Activated CD4-positive, CD25-positive, alpha-beta regulatory T cell treated with anti-CD3 and anti-CD28 coated beads, Interleukin-2, amount 50 U/mL, for 72 hours (primary cell): ENCODE measurements around the gene FAM185A.
"Not testable (repeated sequence)": the region's sequence is repeated elsewhere in the genome, so short reads cannot be mapped to it uniquely, and the experiment has no call there.

Experiments
- DNase-seq: peaks from one replicate; pipeline ENCODE4 v3.0.0; 2021

The FAM185A gene

GRCh38 chr7:102748605-102749444 lies at the start of gene FAM185A:
TSS of gene FAM185A (plus strand) at chr7:102748999. CDS start at chr7:102749208, 209 bp downstream.
- DNase-seq = peak; percentile 87

GRCh38 chr7:102713011-102713690 lies 35.6 kb upstream of the FAM185A start:
- peak; percentile 30 for DNase-seq

GRCh38 chr7:102713691-102714080 lies 35.1 kb upstream of the FAM185A start:
- not testable (repeated sequence) for DNase-seq

GRCh38 chr7:102714774-102715522 lies 33.9 kb upstream of the FAM185A start:
- DNase-seq = not testable (repeated sequence)

- DNase-seq = not testable (repeated sequence)
Measured at GRCh38 chr7:102715718-102716117, 33.1 kb upstream of the FAM185A start.

- DNase-seq = not testable (repeated sequence)
Measured at GRCh38 chr7:102718491-102718890, 30.3 kb upstream of the FAM185A start.

GRCh38 chr7:102726170-102726569 lies 22.6 kb upstream of the FAM185A start:
- not testable (repeated sequence) for DNase-seq

GRCh38 chr7:102729670-102730069 lies 19.1 kb upstream of the FAM185A start:
- DNase-seq = not testable (repeated sequence)

- DNase-seq = not testable (repeated sequence)
Measured at GRCh38 chr7:102730431-102730830, 18.4 kb upstream of the FAM185A start.

- not testable (repeated sequence) for DNase-seq
Measured at GRCh38 chr7:102742002-102742771, 6.6 kb upstream of the FAM185A start.

GRCh38 chr7:102743861-102744260 lies 4.9 kb upstream of the FAM185A start:
- not testable (repeated sequence) for DNase-seq

GRCh38 chr7:102745494-102746288 lies 3.1 kb upstream of the FAM185A start:
- DNase-seq = not testable (repeated sequence)

GRCh38 chr7:102749445-102749786 lies 617 bp downstream of the FAM185A start:
- not testable (repeated sequence) for DNase-seq

- DNase-seq = not testable (repeated sequence)
Measured at GRCh38 chr7:102758227-102758626, 9.4 kb downstream of the FAM185A start.

GRCh38 chr7:102759934-102760333 lies 11.1 kb downstream of the FAM185A start:
- DNase-seq = not testable (repeated sequence)

- DNase-seq = not testable (repeated sequence)
Measured at GRCh38 chr7:102761234-102761633, 12.4 kb downstream of the FAM185A start.

- not testable (repeated sequence) for DNase-seq
Measured at GRCh38 chr7:102763295-102763905, 14.6 kb downstream of the FAM185A start.

GRCh38 chr7:102769657-102770192 lies 20.9 kb downstream of the FAM185A start:
- not testable (repeated sequence) for DNase-seq

- not testable (repeated sequence) for DNase-seq
Measured at GRCh38 chr7:102770467-102770866, 21.7 kb downstream of the FAM185A start.

- DNase-seq = not testable (repeated sequence)
Measured at GRCh38 chr7:102776217-102776616, 27.4 kb downstream of the FAM185A start.

- not testable (repeated sequence) for DNase-seq
Measured at GRCh38 chr7:102778663-102779062, 29.9 kb downstream of the FAM185A start.
